ENCODE results near the gene MBD3. TPM values are rescaled to one million over a fixed set of nuclear protein-coding genes. Genes with fewer than 3 reads are reported as not detected.

Gene MBD3
- total RNA-seq, 1 donor from 2014 or later: 106 TPM

GRCh38 chr19:1616396-1616795 is 23.7 kb upstream of the MBD3 start:
- H3K9me3 Mint-ChIP-seq (ENCODE audit: unreplicated experiment): peaks cover 11% of the 10 kb centered on the region
- TF ChIP-seq, protein P1, sequence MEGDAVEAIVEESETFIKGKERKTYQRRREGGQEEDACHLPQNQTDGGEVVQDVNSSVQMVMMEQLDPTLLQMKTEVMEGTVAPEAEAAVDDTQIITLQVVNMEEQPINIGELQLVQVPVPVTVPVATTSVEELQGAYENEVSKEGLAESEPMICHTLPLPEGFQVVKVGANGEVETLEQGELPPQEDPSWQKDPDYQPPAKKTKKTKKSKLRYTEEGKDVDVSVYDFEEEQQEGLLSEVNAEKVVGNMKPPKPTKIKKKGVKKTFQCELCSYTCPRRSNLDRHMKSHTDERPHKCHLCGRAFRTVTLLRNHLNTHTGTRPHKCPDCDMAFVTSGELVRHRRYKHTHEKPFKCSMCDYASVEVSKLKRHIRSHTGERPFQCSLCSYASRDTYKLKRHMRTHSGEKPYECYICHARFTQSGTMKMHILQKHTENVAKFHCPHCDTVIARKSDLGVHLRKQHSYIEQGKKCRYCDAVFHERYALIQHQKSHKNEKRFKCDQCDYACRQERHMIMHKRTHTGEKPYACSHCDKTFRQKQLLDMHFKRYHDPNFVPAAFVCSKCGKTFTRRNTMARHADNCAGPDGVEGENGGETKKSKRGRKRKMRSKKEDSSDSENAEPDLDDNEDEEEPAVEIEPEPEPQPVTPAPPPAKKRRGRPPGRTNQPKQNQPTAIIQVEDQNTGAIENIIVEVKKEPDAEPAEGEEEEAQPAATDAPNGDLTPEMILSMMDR (IDR thresholded peaks at IDR 0.05; ENCODE audit: partially characterized antibody, unreplicated experiment): no peak
- DNase-seq: no peak
- no peak overlapping the region for H3K27ac Mint-ChIP-seq (ENCODE audit: unreplicated experiment)
- no peaks in the 10 kb centered on the region for H3K4me1 Mint-ChIP-seq (ENCODE audit: low read depth, unreplicated experiment)
- no peaks in the 10 kb centered on the region for H3K36me3 Mint-ChIP-seq (ENCODE audit: unreplicated experiment)
- peaks cover 14% of the 10 kb centered on the region for H3K27me3 Mint-ChIP-seq (ENCODE audit: unreplicated experiment)
- peak overlapping the region; percentile 7 for H3K4me3 Mint-ChIP-seq (ENCODE audit: unreplicated experiment)

DNA sequence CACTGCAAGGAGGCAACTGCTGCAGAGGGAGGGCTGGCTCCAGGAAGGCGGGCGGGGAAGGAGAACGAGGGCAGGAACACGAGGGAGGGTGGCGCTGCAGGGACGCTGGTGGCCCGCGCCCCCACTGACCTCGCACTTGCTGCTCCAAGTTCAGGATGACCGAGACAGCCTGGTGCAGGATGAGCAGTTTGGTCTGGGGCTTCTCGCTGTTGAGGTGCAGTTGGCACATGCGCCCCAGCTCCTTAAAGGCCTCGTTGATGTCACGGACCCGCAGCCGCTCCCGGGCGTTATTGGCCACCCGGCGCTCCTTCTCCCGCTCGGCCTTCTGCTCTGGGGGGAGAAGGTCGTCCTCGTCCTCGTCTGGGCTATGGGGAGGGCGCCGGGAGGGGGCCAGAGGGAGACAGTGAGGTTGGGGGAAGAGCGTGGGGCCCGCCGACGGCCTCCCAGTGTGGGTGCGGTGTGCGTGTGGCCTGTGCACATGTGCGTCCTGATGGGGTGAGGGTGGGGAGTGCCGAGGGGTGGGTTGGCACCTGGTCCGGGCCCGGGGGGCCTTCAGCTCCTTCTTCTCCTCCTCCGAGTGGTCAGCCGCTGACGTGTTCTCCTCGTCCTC is 22.6 kb upstream of the MBD3 start:
- Mint-ChIP-seq H3K4me3 (ENCODE audit: unreplicated experiment) (no peak overlapping the region), H3K4me1 (ENCODE audit: low read depth, unreplicated experiment) (no peaks in the 10 kb centered on the region), H3K9me3 (ENCODE audit: unreplicated experiment) (peaks cover 15% of the 10 kb centered on the region), H3K27ac (ENCODE audit: unreplicated experiment) (no peak overlapping the region), H3K27me3 (ENCODE audit: unreplicated experiment) (peaks cover 16% of the 10 kb centered on the region), H3K36me3 (ENCODE audit: unreplicated experiment) (no peaks in the 10 kb centered on the region)
- TF ChIP-seq, protein P1 (IDR thresholded peaks at IDR 0.05; ENCODE audit: partially characterized antibody, unreplicated experiment): no peak
- no peak for DNase-seq

DNA sequence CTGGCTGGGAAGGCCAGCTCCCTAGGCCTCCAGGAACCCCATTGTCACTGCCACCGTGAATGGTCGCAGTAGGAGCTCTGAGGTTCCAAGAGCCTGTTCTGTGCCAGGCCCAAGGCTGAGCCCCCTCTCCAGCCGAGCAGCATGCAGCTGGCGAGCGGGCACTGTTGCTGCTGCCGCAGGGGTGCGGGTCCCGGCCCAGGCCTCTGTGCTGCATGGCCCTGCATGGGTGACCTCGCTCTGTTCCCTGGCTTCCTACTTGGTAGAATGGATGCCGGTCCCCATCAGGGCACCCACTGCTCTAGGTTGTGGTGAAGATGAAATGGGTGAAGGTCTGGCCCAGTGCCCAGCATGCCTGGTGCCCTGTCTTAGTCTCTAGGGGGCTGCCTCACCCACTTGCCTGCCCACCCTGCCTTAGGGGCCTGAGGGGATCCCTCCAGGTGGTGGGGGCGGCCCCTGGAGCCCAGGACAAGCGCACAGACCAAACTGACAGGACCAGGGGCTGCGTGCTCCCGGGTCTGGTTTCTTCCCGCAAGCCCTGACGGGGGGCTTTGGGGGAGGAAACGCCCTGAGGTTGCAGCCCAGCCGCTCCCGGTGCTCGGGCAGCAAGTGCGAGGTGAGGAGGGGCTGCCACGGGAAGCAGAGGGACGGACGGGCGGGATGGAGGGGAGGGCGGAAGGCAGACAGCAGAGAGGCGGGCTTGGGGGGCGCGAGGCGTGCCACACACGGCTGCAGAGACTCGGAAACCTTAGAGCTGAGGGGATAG is 21.3 kb upstream of the MBD3 start:
- Mint-ChIP-seq H3K4me3 (ENCODE audit: unreplicated experiment) (no peak overlapping the region), H3K9me3 (ENCODE audit: unreplicated experiment) (peaks cover 13% of the 10 kb centered on the region), H3K27ac (ENCODE audit: unreplicated experiment) (no peak overlapping the region), H3K27me3 (ENCODE audit: unreplicated experiment) (peaks cover 18% of the 10 kb centered on the region), H3K4me1 (ENCODE audit: low read depth, unreplicated experiment) (no peaks in the 10 kb centered on the region), H3K36me3 (ENCODE audit: unreplicated experiment) (no peaks in the 10 kb centered on the region)
- DNase-seq: no peak
- TF ChIP-seq, protein P1 (IDR thresholded peaks at IDR 0.05; ENCODE audit: partially characterized antibody, unreplicated experiment): no peak

DNA sequence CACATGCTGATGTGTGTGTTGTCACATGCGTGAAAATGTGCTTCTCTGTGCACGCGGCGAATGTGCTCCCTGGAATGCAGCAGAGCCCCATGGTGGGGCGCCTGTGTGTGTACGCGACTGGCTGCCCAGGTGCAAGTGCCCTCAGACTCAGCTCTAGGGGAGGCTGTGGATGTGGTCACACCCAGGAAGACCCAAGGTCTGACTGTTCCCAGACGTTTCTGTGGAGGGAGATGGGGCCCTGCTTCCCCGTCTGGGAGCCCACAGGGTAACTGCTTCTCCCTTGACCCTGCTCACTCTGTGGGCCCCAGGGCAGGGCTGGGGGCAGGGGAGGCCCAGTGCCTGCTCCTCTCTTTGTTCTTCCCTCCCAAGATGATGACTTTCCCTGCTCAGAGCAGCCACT is 20.5 kb upstream of the MBD3 start:
- Mint-ChIP-seq H3K4me1 (ENCODE audit: low read depth, unreplicated experiment) (no peaks in the 10 kb centered on the region), H3K4me3 (ENCODE audit: unreplicated experiment) (no peak overlapping the region), H3K36me3 (ENCODE audit: unreplicated experiment) (no peaks in the 10 kb centered on the region), H3K27me3 (ENCODE audit: unreplicated experiment) (peaks cover 21% of the 10 kb centered on the region), H3K9me3 (ENCODE audit: unreplicated experiment) (peaks cover 13% of the 10 kb centered on the region), H3K27ac (ENCODE audit: unreplicated experiment) (no peak overlapping the region)
- TF ChIP-seq, protein P1 (IDR thresholded peaks at IDR 0.05; ENCODE audit: partially characterized antibody, unreplicated experiment): no peak
- no peak for DNase-seq

Data from glutamatergic neuron (in vitro differentiated cells).